Spleen (tissue), 11 donors: ENCODE data around the gene ANKRD36. TPM values are rescaled to one million over a fixed set of nuclear protein-coding genes. Genes with fewer than 3 reads are reported as not detected.
"Not testable (repeated sequence)": the region's sequence is repeated elsewhere in the genome, so short reads cannot be mapped to it uniquely, and the experiment has no call there.

Experiments
- DNase-seq: peaks from one replicate; pipeline ENCODE4 v3.0.0-alpha.2; 2020
- H3K27ac ChIP-seq, 8 donors: fragments of 200-600 bp; sonication (generic) in 7 of 8; 1 replicate in 4 of 8; 2 replicates in 4 of 8; pipeline versions ENCODE4 v1.5.0 to v1.8.0; 2016 to 2021; ENCODE audit warnings: inconsistent platforms in 4 of 8, mild to moderate bottlenecking in 4 of 8, moderate library complexity in 1 of 8
- H3K27me3 ChIP-seq, 7 donors: fragments of 200-600 bp; sonication (generic) in 6 of 7; replicated peaks in 1 of 7; 1 replicate in 4 of 7; 2 replicates in 3 of 7; pipeline versions ENCODE4 v1.5.0 to v1.8.0; 2016 to 2021; ENCODE audit warnings: inconsistent platforms in 3 of 7, mild to moderate bottlenecking in 1 of 7
- H3K36me3 ChIP-seq, 6 donors: fragments of 200-600 bp; sonication (generic) in 5 of 6; 1 replicate in 4 of 6; 2 replicates in 2 of 6; pipeline versions ENCODE4 v1.5.0 to v1.8.0; 2016 to 2021; ENCODE audit warnings: inconsistent platforms in 2 of 6
- H3K4me1 ChIP-seq, 6 donors: fragments of 200-600 bp; sonication (generic) in 5 of 6; 1 replicate in 3 of 6; 2 replicates in 3 of 6; pipeline versions ENCODE4 v1.5.0 to v1.8.0; 2016 to 2021; ENCODE audit warnings: inconsistent platforms in 3 of 6
- H3K4me3 ChIP-seq, 8 donors: fragments of 200-600 bp; sonication (generic) in 7 of 8; 1 replicate in 4 of 8; 2 replicates in 4 of 8; pipeline versions ENCODE4 v1.5.0 to v1.8.0; 2016 to 2021; ENCODE audit warnings: inconsistent platforms in 4 of 8, mild to moderate bottlenecking in 4 of 8, moderate library complexity in 2 of 8
- H3K9me3 ChIP-seq, 8 donors: fragments of 200-600 bp; sonication (generic) in 7 of 8; 1 replicate in 4 of 8; 2 replicates in 4 of 8; pipeline versions ENCODE4 v1.5.0 to v1.8.0; 2016 to 2021; ENCODE audit warnings: inconsistent platforms in 4 of 8
- WGBS, 5 donors: extraction: QIAGEN DNeasy Blood & Tissue Kit in 3 of 5; methylation state at CpG; one replicate each; pipeline versions ENCODE4 v1.1.5 to v1.1.7; 2013 to 2018; 5-methylcytosine and 5-hydroxymethylcytosine counted together
- intact Hi-C: fragments of 100-400 bp; cut with DNase I; formaldehyde crosslinking; loops from one replicate; pipeline ENCODE4 v1.15.0; 2023; ENCODE audit warnings: low total_unique reads
- polyA plus RNA-seq, 3 donors: library from polyadenylated mRNA; stranded (reverse); fragments of 200-250 nt; gene quantifications; one replicate each; pipeline ENCODE4 v1.2.1, GENCODE V29; 2013
- small RNA-seq, 4 donors: library from RNA; depleted of rRNA; stranded (forward); fragments of <200 nt; gene quantifications; one replicate each; pipeline ENCODE3, GENCODE V24; 2016
- total RNA-seq, 7 donors: library from RNA; depleted of rRNA in 3 of 7; stranded (reverse); fragments of >200 nt in 3 of 7; fragmentation: NEBNext Ultra II Directional in 4 of 7; extraction: Animal tissue kit (Norgen Biotek cat#: 25700) in 4 of 7; gene quantifications; one replicate each; pipeline versions ENCODE4 v1.1.0 to v1.2.1, GENCODE V29; 2016 to 2021
- donor health status: healthy with polysubstance abuse.
- donor health status: DM: no; HTN: no; CAD: no; lungs with moderate emphysema.
- donor health status: DM: no; HTN: no; CAD: no.
- donor health status: Bipolar disorder and iron deficiency.
- donor health status: healthy.
- donor health status: DM: no; HTN: no; CAD: no.
- donor health status: DM: yes; HTN: yes; CAD: no.

ANKRD36 gene
- total and polyA plus RNA-seq, 10 donors, result 2.6 to 67.0 (median 41.1) TPM

GRCh38 chr2:97293687-97294086 is 180.7 kb downstream of the ANKRD36 start:
- H3K36me3 ChIP-seq, intact Hi-C loops, H3K27me3 ChIP-seq, H3K27ac ChIP-seq, DNase-seq, H3K9me3 ChIP-seq, H3K4me1 ChIP-seq, H3K4me3 ChIP-seq: not testable (repeated sequence)
- WGBS, 5 donors, result 33 to 91% (median 64%) methylated on average over 1 of the region's 1 CpG

Small RNA genes lying within 50 kb of the gene (small RNA-seq; reads per million reads assigned to genes)
- 0 reads per million in 4 donors for gene RN7SL313P

Other genes with a start within 250 kb of the ANKRD36 start
- gene SEMA4C, start 243.1 kb upstream of the ANKRD36 start, total RNA-seq, result 100 to 1,000 TPM in 2 of 7 donors, 10 to 100 TPM in 5; 59.7 to 205 (median 70.3) TPM
- gene SEMA4C, start 243.1 kb upstream of the ANKRD36 start, polyA plus RNA-seq, result 10 to 100 TPM in 2 of 3 donors, 1 to 10 TPM in 1; 6.1 to 37.2 (median 16.5) TPM
- gene FAM178B, start 126.6 kb upstream of the ANKRD36 start, total RNA-seq, result 10 to 100 TPM in 2 of 7 donors, 1 to 10 TPM in 4, not detected in 1; 3.8 to 27.4 (median 8.9) TPM
- gene FAM178B, start 126.6 kb upstream of the ANKRD36 start, polyA plus RNA-seq, result 1 to 10 TPM; 1.5 to 7.3 (median 4.2) TPM
- gene FAHD2B, start 18.3 kb upstream of the ANKRD36 start, total RNA-seq, result 10 to 100 TPM in 2 of 7 donors, 1 to 10 TPM in 5; 4.6 to 12.8 (median 6.0) TPM
- gene FAHD2B, start 18.3 kb upstream of the ANKRD36 start, polyA plus RNA-seq, result 1 to 10 TPM; 7.7 to 9.5 (median 8.6) TPM